ENCODE results near the gene FFAR3. TPM values are rescaled to one million over a fixed set of nuclear protein-coding genes. Genes with fewer than 3 reads are reported as not detected.
"Not testable (repeated sequence)": the region's sequence is repeated elsewhere in the genome, so short reads cannot be mapped to it uniquely, and the experiment has no call there.

Gene FFAR3
- total RNA-seq, 2 experiments from 2014 or later = 1.1 to 1.2 TPM

DNA sequence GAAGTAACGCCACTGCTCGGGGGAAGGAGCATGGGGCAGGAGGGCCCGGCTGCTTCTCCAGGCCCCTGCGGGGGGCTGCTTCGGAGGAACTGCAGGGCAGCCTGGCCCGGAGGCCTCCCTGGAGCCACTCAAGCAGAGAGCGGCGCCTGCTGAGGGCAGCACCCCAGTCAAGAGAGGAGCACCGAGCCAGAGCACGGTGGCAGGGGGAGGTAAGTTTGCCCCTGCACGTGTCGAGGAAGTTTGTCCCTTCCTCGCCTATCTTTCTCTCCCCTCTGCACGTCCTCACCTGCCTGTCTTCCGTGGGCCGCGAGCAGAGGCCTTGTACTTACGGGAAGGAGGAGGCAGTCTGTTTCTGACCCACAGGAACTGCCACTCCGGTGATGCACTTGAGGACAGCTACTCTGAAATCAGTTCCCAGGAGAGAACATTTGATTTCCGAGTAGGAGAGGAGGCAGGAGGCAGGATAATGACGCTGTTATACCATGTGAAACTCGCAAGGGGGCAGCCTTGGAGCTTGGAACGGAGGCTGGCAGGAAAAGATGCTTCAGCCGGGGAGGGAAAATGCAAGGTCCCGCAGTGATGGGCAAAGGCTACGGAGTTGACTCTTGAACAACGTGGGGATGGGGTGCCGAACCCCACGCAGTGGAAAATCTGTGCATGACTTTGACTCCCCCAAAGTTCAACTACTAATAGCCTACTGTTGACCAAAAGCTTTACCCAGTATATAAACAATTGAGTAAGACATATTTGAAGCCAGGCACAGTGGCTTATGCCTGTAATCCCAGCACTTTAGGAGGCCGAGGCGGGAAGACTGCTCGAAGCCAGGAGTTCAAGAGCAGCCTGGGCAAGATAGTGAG, 5.6 kb upstream of the FFAR3 start:
- H3K4me3 Mint-ChIP-seq = no peak overlapping the region
- intact Hi-C loops (cut with micrococcal nuclease) = loop anchor here (1.0 to 2.0 kb wide), 2 partner anchors 116 to 142 kb away; no protein-coding TSS in a partner anchor
- ChIA-PET CTCF (interaction anchor here (0.7 to 3.7 kb wide), 30 partner anchors 9 to 308 kb away, joined by 3 to 45 read pairs (median 4); no protein-coding TSS in a partner anchor), POLR2A (interaction anchor here (1.2 kb wide), 1 partner anchor 142 kb away, joined by 3 read pairs; no protein-coding TSS in a partner anchor)
- H3K9me3 Mint-ChIP-seq = no peaks in the 10 kb centered on the region
- no peak overlapping the region for H3K27ac Mint-ChIP-seq
- peaks cover 16% of the 10 kb centered on the region for H3K4me1 Mint-ChIP-seq (ENCODE audit: low read depth)
- H3K36me3 Mint-ChIP-seq (ENCODE audit: low read depth) = no peaks in the 10 kb centered on the region
- TF ChIP-seq, protein P1, sequence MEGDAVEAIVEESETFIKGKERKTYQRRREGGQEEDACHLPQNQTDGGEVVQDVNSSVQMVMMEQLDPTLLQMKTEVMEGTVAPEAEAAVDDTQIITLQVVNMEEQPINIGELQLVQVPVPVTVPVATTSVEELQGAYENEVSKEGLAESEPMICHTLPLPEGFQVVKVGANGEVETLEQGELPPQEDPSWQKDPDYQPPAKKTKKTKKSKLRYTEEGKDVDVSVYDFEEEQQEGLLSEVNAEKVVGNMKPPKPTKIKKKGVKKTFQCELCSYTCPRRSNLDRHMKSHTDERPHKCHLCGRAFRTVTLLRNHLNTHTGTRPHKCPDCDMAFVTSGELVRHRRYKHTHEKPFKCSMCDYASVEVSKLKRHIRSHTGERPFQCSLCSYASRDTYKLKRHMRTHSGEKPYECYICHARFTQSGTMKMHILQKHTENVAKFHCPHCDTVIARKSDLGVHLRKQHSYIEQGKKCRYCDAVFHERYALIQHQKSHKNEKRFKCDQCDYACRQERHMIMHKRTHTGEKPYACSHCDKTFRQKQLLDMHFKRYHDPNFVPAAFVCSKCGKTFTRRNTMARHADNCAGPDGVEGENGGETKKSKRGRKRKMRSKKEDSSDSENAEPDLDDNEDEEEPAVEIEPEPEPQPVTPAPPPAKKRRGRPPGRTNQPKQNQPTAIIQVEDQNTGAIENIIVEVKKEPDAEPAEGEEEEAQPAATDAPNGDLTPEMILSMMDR (IDR thresholded peaks at IDR 0.05) = peak; percentile 95
- peak; percentile 82 for DNase-seq
- peaks cover 2% of the 10 kb centered on the region for H3K27me3 Mint-ChIP-seq
- peak; percentile 87 for ATAC-seq

DNA sequence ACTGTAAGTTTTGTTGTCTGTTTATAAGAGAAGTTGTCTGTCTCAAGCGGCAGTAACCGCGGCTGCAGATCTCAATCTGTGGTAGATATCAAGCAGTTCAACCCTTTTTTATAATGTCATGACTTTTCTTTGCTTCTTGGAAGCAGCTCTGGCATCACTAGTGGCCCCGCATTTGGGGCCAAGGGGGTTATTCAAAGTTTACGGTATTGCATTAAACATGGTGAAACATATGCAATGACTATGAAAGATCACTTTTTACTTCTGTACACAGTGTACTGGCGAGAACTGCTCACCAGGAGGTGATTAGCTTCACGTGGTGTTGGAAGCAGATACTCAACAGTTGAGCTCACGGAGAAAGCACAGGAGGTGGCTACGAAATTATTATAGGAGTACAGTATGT, 4.6 kb upstream of the FFAR3 start:
- DNase-seq (no peak), ATAC-seq (no peak)
- Mint-ChIP-seq H3K27ac (no peak overlapping the region), H3K9me3 (no peaks in the 10 kb centered on the region), H3K27me3 (peaks cover 7% of the 10 kb centered on the region), H3K4me1 (ENCODE audit: low read depth) (peaks cover 14% of the 10 kb centered on the region), H3K4me3 (no peak overlapping the region), H3K36me3 (ENCODE audit: low read depth) (no peaks in the 10 kb centered on the region)
- ChIA-PET POLR2A (interaction anchor here (0.6 to 1.2 kb wide), 2 partner anchors 141 to 229 kb away, joined by 3 read pairs; no protein-coding TSS in a partner anchor), CTCF (interaction anchor here (0.7 to 3.7 kb wide), 26 partner anchors 14 to 263 kb away, joined by 3 to 45 read pairs (median 4); no protein-coding TSS in a partner anchor)
- intact Hi-C loops (cut with micrococcal nuclease) = loop anchor here (1.0 to 2.0 kb wide), 2 partner anchors 115 to 141 kb away; no protein-coding TSS in a partner anchor
- TF ChIP-seq, protein P1 (IDR thresholded peaks at IDR 0.05) = no peak

- TF ChIP-seq, protein P1 (IDR thresholded peaks at IDR 0.05) = no peak
- ATAC-seq = no peak
- Mint-ChIP-seq H3K27me3 (peaks cover 7% of the 10 kb centered on the region), H3K4me1 (ENCODE audit: low read depth) (peaks cover 14% of the 10 kb centered on the region), H3K36me3 (ENCODE audit: low read depth) (no peaks in the 10 kb centered on the region), H3K4me3 (no peak overlapping the region), H3K9me3 (no peaks in the 10 kb centered on the region), H3K27ac (no peak overlapping the region)
- intact Hi-C loops (cut with micrococcal nuclease) = no loop called here
- ChIA-PET CTCF (interaction anchor here (3.2 to 3.7 kb wide), 2 partner anchors 114 to 140 kb away, joined by 42 to 45 read pairs; no protein-coding TSS in a partner anchor), POLR2A (interaction anchor here (0.8 to 1.2 kb wide), 2 partner anchors 19 to 209 kb away, joined by 3 read pairs; no protein-coding TSS in a partner anchor)
- peak; percentile 27 for DNase-seq
Measured at GRCh38 chr19:35354898-35355297, 3.4 kb upstream of the FFAR3 start.

DNA sequence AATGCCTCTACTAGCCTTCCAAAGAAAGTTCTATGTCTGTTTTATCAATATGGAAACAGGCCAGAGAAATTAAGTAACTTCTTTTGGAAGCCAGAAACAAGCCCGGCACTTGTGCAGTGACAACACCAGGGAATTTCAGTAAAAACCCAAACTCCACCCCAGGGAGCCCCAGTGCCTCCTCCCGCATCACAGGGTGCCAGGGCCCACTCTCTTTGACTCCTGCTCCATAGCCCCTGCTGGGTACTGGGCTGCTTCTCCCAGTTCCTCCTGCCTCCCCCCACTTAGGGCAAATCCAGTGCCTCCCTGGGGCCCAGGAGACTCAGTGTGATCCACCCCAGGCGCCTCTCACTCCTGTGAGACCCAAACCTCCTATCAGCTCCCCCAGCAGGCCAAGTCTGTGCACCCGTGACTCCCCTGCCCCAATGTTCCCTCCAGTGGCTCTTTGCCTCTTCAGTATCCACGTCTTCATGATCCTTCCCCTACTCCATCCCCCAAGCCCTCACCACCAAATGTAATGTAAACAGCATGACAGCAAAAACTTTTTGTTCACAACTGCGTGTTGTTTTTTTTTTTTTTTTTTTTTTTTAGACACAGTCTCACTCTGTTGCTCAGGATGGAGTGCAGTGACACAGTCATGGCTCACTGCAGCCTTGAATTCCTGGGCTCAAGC, 2.3 kb upstream of the FFAR3 start:
- Mint-ChIP-seq H3K4me3 (no peak overlapping the region), H3K27me3 (peaks cover 7% of the 10 kb centered on the region), H3K36me3 (ENCODE audit: low read depth) (no peaks in the 10 kb centered on the region), H3K9me3 (no peaks in the 10 kb centered on the region), H3K27ac (no peak overlapping the region), H3K4me1 (ENCODE audit: low read depth) (peaks cover 14% of the 10 kb centered on the region)
- intact Hi-C loops (cut with micrococcal nuclease) = no loop called here
- ChIA-PET POLR2A (interaction anchor here (0.7 to 1.4 kb wide), 3 partner anchors 9 to 112 kb away, joined by 3 to 4 read pairs (median 3); partner anchors contain the start of gene FFAR1), CTCF (interaction anchor here (0.9 to 2.4 kb wide), 3 partner anchors 107 to 290 kb away, joined by 3 to 12 read pairs (median 3); no protein-coding TSS in a partner anchor)
- TF ChIP-seq, protein P1 (IDR thresholded peaks at IDR 0.05) = no peak
- DNase-seq (no peak), ATAC-seq (no peak)

DNA sequence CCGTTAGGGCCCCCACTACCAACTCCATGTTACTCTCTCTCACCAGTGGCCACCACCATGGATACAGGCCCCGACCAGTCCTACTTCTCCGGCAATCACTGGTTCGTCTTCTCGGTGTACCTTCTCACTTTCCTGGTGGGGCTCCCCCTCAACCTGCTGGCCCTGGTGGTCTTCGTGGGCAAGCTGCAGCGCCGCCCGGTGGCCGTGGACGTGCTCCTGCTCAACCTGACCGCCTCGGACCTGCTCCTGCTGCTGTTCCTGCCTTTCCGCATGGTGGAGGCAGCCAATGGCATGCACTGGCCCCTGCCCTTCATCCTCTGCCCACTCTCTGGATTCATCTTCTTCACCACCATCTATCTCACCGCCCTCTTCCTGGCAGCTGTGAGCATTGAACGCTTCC, 574 bp downstream of the FFAR3 start:
- ATAC-seq; POLR2A ChIA-PET; H3K9me3 Mint-ChIP-seq; H3K4me1 Mint-ChIP-seq (ENCODE audit: low read depth); H3K4me3 Mint-ChIP-seq; intact Hi-C loops (cut with micrococcal nuclease); H3K27me3 Mint-ChIP-seq; H3K36me3 Mint-ChIP-seq (ENCODE audit: low read depth); H3K27ac Mint-ChIP-seq: not testable (repeated sequence)
- CTCF ChIA-PET = interaction anchor here (1.3 to 2.4 kb wide), 4 partner anchors 11 to 110 kb away, joined by 3 to 11 read pairs (median 6); partner anchors contain the start of gene FFAR1
- peak; percentile 36 for DNase-seq

GRCh38 chr19:35359395-35359794, 1.1 kb downstream of the FFAR3 start:
- H3K27ac Mint-ChIP-seq; CTCF ChIA-PET; H3K4me3 Mint-ChIP-seq; DNase-seq; ATAC-seq; H3K9me3 Mint-ChIP-seq; intact Hi-C loops (cut with micrococcal nuclease); H3K4me1 Mint-ChIP-seq (ENCODE audit: low read depth); POLR2A ChIA-PET; H3K36me3 Mint-ChIP-seq (ENCODE audit: low read depth); H3K27me3 Mint-ChIP-seq: not testable (repeated sequence)

DNA sequence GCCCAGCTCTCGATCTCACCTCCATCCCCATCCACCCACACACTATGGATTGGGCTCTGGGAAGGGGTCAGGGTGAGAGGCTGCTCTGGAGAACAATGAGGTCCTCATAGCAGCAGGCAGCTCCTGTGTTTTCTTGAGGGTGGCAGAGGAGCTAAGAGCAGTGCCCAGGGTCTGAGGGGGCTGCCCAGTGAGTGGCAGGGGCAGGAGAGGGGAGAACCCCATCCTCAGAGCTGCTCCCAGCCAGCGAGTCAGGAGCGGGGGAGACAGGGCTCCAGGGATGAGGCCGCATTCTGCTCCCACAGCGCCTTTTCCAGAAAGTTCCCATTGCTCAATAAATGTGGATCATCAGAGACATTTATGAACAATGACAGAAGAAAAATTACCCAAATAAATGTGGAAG, 1.8 kb downstream of the FFAR3 start:
- H3K4me3 Mint-ChIP-seq; ATAC-seq; CTCF ChIA-PET; H3K4me1 Mint-ChIP-seq (ENCODE audit: low read depth); intact Hi-C loops (cut with micrococcal nuclease); H3K27ac Mint-ChIP-seq; DNase-seq; H3K27me3 Mint-ChIP-seq; H3K9me3 Mint-ChIP-seq; POLR2A ChIA-PET; H3K36me3 Mint-ChIP-seq (ENCODE audit: low read depth): not testable (repeated sequence)
